Thymus (tissue), 11 donors: ENCODE results near the gene PRSS12. TPM values are rescaled to one million over a fixed set of nuclear protein-coding genes. Genes with fewer than 3 reads are reported as not detected.
A peak's percentile ranks its signal among the peaks of the same experiment; 100 is the strongest.

Experiments
- DNase-seq, 9 donors: peaks; one replicate each; pipeline ENCODE4 v3.0.0-alpha.2; 2013; ENCODE audit warnings: low spot score in 9 of 9, low read depth in 6 of 9, missing footprints in 1 of 9
- H3K27ac ChIP-seq, 2 donors: one replicate each; pipeline ENCODE4 v1.5.1; 2013; ENCODE audit warnings: control low read depth in 1 of 2, low read depth in 1 of 2, low read length in 1 of 2, mild to moderate bottlenecking in 1 of 2, moderate library complexity in 1 of 2
- H3K27me3 ChIP-seq, 2 donors: one replicate each; pipeline ENCODE4 v1.5.1; 2013; ENCODE audit warnings: low read length in 1 of 2; ENCODE audit not compliant: control insufficient read depth in 2 of 2, insufficient read depth in 1 of 2
- H3K36me3 ChIP-seq, 2 donors: one replicate each; pipeline ENCODE4 v1.5.1; 2013; ENCODE audit warnings: low read length in 1 of 2, mild to moderate bottlenecking in 1 of 2, moderate library complexity in 1 of 2; ENCODE audit not compliant: control insufficient read depth in 2 of 2, insufficient read depth in 2 of 2
- H3K4me1 ChIP-seq, 2 donors: one replicate each; pipeline ENCODE4 v1.5.1; 2013; ENCODE audit warnings: low read length in 2 of 2; ENCODE audit not compliant: control insufficient read depth in 2 of 2, insufficient read depth in 2 of 2
- H3K4me3 ChIP-seq, 2 donors: one replicate each; pipeline ENCODE4 v1.5.1; 2013; ENCODE audit warnings: low read length in 2 of 2, control low read depth in 1 of 2, mild to moderate bottlenecking in 1 of 2
- H3K9me3 ChIP-seq, 2 donors: one replicate each; pipeline ENCODE4 v1.5.1; 2013; ENCODE audit warnings: low read length in 1 of 2, mild to moderate bottlenecking in 1 of 2; ENCODE audit not compliant: control insufficient read depth in 2 of 2, insufficient read depth in 1 of 2
- WGBS: extraction: QIAGEN DNeasy Blood & Tissue Kit; methylation state at CpG from one replicate; pipeline ENCODE4 v1.1.7; 2013; 5-methylcytosine and 5-hydroxymethylcytosine counted together
- polyA plus RNA-seq: library from polyadenylated mRNA; stranded (reverse); fragments of 200-250 nt; gene quantifications from one replicate; pipeline ENCODE4 v1.2.3, GENCODE V29; 2013
- total RNA-seq: library from RNA; stranded (reverse); fragments of 120-200 nt; gene quantifications from one replicate; pipeline ENCODE4 v1.2.4, GENCODE V29; 2013
- donor health status: healthy.

PRSS12 gene
- total and polyA plus RNA-seq, 2 donors, result 1.5 to 3.3 TPM

DNA sequence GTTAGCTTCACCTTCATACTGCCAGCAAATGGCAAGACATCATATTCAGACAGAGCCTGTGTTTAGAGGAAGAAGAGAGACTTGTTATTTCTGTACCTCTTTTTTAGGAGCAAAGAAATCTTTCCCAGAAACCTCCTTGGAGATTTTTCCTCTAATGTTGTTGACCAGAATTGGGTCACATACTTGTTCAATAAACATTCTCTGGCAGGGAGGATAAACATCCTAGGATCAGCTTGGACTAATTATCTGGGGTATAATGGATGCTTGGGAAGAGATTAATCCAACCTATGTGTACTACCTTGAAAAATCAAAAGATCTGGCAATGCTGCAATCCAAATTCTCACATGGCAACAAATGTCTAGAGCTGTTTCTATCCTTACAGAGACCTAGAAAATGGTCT, 8.4 kb upstream of the PRSS12 start:
- peaks cover 0 to under 1% of the 10 kb centered on the region in 2 donors for H3K27me3 ChIP-seq
- H3K9me3 ChIP-seq, result no peaks in the 10 kb centered on the region

DNA sequence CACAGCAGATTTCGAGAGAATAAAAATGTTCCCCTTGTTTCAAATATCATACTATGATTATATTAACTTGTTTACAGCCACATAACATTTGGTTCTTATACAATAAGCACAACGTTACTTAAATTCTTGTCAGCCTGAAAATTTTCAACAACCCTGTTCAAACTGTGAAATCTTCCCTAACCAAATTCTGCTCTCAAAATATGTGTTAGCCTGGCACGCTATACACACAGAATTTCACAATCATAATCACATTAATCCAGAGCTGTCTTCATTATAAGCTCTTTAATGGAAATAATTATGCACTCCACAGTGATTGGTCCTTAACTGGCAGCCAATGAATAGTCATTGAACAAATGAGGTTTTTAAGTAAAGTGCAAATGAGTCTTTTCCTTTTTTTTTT, 7.3 kb upstream of the PRSS12 start:
- no peak for DNase-seq
- no peaks in the 10 kb centered on the region for H3K4me1 ChIP-seq
- WGBS, result 95% methylated on average over 3 of the region's 3 CpGs
- H3K27ac ChIP-seq, result no peak overlapping the region
- H3K9me3 ChIP-seq, result no peaks in the 10 kb centered on the region
- peaks cover 0 to 11% of the 10 kb centered on the region in 2 donors for H3K27me3 ChIP-seq
- no peak overlapping the region for H3K4me3 ChIP-seq
- no peaks in the 10 kb centered on the region for H3K36me3 ChIP-seq

More for the DNA sequence above, 8.4 kb upstream of the PRSS12 start:
- H3K27ac ChIP-seq, result no peak overlapping the region
- H3K36me3 ChIP-seq, result no peaks in the 10 kb centered on the region
- H3K4me3 ChIP-seq, result no peak overlapping the region
- no peaks in the 10 kb centered on the region for H3K4me1 ChIP-seq
- DNase-seq, result no peak

DNA sequence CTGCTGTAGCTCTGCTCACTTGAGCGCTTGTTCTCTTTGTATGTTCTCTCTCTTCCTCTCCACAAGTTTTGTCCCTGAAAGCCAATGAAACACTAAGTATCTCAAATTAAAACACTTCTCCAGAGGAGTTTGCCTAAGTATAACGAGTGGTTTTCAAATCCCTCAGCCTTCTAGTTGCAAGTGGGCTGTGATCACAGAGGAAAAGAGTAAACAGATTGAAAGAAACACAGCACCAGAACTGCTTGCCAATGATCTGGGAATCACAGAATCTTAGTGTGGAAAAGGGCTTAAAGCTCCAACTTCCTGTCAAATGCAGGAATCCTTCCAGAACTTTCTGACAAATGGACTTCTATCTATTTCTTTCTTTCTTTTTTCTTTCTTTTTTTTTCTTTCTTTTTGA, 4.8 kb upstream of the PRSS12 start:
- no peak for DNase-seq
- H3K27ac ChIP-seq, result no peak overlapping the region
- H3K9me3 ChIP-seq, result no peaks in the 10 kb centered on the region
- peaks cover 15 to 35% of the 10 kb centered on the region in 2 donors for H3K27me3 ChIP-seq
- WGBS, result 73% methylated on average over 2 of the region's 2 CpGs
- H3K4me1 ChIP-seq, result peaks cover 0 to 7% of the 10 kb centered on the region in 2 donors
- no peaks in the 10 kb centered on the region for H3K36me3 ChIP-seq
- H3K4me3 ChIP-seq, result no peak overlapping the region

DNA sequence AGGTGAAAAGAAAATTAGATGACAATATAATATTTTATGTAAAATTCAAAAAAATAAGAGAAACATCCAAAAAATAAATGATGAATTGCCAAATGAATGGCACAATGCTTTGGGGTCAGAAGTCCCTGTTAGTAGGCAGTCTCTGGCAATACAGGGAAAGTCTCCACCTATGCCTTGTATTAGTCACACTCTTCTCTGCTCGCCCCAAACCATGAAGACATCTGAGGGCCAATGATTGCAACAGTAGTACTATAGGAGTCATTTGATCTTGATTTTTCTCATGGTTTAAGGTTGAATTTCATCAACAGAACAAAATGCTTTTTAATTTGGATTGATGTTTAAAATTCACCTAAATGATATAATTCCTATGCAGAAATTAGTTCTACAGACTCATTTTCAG, 3.9 kb upstream of the PRSS12 start:
- H3K36me3 ChIP-seq, result no peaks in the 10 kb centered on the region
- H3K27ac ChIP-seq, result no peak overlapping the region
- DNase-seq, result no peak
- H3K4me1 ChIP-seq, result peaks cover 4 to 9% of the 10 kb centered on the region in 2 donors
- no peaks in the 10 kb centered on the region for H3K9me3 ChIP-seq
- no peak overlapping the region for H3K4me3 ChIP-seq
- H3K27me3 ChIP-seq, result peaks cover 21 to 43% of the 10 kb centered on the region in 2 donors
- whole genome bisulfite sequencing, result 95% methylated on average over 1 of the region's 1 CpG

DNA sequence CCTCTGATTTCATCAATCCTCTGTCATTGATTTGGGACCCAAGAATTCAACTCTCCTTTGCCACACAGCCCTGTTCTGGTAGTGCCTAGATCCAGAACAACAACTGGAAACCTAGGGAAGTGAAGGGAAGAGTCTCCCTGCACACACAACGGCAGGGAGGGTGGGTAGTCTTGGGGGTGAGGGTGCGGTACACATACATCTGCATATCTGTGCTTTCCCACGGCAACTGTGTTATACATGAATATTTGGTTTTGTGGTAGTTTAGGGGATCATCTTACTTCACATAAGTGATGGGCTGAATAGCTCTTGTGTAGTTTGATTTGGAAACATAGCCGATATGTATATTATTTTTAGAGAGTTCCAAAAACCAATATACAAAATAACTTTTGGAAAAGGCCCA, 3.3 kb upstream of the PRSS12 start:
- Histone ChIP-seq H3K4me1 (peaks cover 4 to 9% of the 10 kb centered on the region in 2 donors), H3K9me3 (no peaks in the 10 kb centered on the region), H3K36me3 (no peaks in the 10 kb centered on the region), H3K4me3 (no peak overlapping the region), H3K27ac (no peak overlapping the region), H3K27me3 (peaks cover 24 to 50% of the 10 kb centered on the region in 2 donors)
- no peak for DNase-seq
- 96% methylated on average over 4 of the region's 4 CpGs for WGBS

DNA sequence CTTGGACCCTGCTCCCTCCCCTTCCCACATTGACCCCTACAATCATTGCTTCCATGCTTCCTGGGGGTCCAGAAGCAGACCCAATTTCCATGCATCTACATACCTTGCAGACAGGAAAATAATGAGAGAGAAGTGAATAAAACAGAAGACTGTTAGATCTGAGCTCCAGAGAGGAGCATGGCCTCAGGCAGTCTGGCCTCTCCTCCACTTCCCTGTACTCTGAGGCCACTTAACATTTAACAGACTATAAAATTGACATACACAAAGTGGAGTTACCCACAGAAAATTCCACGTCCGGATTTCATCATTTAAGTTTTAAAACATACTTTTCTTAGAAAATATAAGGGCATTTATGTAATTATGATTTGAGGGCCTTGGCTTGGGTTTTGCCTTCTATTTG, 2.1 kb upstream of the PRSS12 start:
- 92% methylated on average over 2 of the region's 2 CpGs for WGBS
- Histone ChIP-seq H3K4me3 (no peak overlapping the region), H3K36me3 (no peaks in the 10 kb centered on the region), H3K27ac (no peak overlapping the region), H3K9me3 (no peaks in the 10 kb centered on the region), H3K4me1 (peaks cover 4 to 9% of the 10 kb centered on the region in 2 donors), H3K27me3 (peaks cover 28 to 62% of the 10 kb centered on the region in 2 donors)
- DNase-seq, result no peak

DNA sequence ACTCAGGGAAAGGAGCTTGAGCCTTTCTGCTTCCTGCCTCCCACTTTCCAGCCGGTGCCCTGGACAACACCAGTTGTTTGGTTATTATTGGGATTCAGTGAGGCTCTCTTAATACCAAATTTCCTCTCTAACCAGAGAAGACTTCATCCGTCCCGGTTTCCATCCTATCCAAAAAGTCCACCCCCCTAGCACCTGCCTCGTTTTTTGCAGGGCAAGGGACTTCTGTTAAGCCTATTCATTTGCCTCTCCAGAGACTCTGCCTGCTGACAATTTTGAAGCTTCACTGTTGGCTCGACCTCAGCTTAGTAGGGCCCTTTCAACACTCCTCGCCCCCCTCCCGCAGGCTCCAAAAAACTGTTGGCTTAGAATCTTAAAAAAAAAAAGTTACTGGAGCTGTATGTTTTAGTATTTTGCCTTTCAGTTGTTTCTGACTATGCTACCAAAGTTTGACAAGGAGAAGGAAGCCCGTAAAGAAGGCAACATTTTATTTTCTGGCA, 779 bp upstream of the PRSS12 start:
- 43% methylated on average over 8 of the region's 8 CpGs for WGBS
- DNase-seq, result no peak
- no peak overlapping the region for H3K4me3 ChIP-seq
- H3K9me3 ChIP-seq, result no peaks in the 10 kb centered on the region
- H3K27me3 ChIP-seq, result peaks cover 30 to 71% of the 10 kb centered on the region in 2 donors
- H3K27ac ChIP-seq, result no peak overlapping the region
- H3K4me1 ChIP-seq, result peaks cover 4 to 9% of the 10 kb centered on the region in 2 donors
- no peaks in the 10 kb centered on the region for H3K36me3 ChIP-seq

DNA sequence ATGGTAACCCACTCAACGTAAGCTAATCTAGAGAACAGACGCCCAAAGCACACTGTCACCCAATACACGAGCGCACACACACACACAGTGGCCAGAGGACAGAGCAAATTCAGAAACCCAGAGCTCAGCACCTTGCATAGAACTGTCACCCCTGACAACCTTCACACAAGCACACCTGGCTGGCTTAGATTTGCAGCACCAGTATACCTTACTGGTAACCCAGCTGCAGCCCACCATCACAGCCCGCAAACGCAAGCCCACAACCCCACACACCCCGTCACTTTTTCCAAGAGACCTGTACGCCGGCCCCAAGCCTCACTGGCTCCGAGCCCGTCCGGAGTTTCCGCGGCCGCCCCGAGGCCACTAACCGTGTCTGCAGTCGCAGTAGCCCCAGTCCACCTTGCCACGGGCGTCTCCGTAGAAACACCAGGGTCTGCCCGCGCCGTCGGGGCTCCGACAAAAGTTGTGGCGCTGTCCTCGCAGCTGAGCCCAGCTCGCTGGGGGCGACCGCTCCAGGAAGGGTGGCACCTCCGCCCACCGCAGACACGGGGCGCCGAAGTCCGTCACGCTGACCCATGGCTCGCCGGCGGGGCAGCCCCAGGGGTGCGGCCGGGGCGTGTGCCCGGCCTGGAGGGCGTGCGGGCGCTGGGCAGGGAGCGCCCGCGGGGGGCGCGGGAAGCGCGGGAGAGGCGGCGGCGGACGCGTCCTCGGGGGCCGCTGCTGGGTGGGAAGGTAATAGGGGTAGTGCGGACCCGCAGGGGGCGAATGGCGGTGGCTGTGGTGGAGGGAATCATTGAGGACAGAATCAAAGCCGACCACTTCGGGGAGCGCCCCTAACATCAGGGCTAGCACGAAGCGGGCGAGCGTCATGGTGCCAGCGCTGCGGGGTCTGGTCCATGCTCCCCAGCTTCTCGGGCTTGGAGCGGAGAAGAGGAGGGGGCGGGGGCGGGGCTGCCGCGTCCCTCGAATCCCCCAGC, 664 bp downstream of the PRSS12 start:
- DNase-seq, result peak in 3 of 9 donors; percentile 8 to 35 (median 8)
- Histone ChIP-seq H3K27ac (no peak overlapping the region), H3K9me3 (no peaks in the 10 kb centered on the region), H3K4me3 (peak overlapping the region; percentile 17 to 56), H3K4me1 (peaks cover 4 to 9% of the 10 kb centered on the region in 2 donors), H3K36me3 (no peaks in the 10 kb centered on the region), H3K27me3 (peaks cover 30 to 74% of the 10 kb centered on the region in 2 donors)
- 8% methylated on average over 82 of the region's 82 CpGs for WGBS

DNA sequence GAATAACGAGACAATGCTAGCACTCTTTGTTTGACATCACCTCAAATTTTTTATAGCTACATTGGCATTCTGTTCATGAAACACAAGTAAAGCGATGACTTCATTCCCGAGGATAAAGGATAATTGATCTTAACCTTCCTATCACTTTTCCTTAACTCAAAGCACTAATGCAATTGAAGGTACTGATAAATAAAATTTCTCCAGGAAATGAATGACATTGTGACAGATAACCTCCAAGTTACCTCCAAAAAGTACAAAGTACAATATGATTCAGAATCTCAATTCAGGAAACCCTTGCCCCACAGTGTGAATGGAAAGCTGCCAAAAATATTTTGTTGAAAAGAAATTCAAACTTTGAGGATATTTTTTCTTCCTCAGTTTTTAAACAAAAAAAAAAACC, 1.8 kb downstream of the PRSS12 start:
- Histone ChIP-seq H3K4me1 (peaks cover 4 to 9% of the 10 kb centered on the region in 2 donors), H3K27me3 (peaks cover 30 to 72% of the 10 kb centered on the region in 2 donors), H3K36me3 (no peaks in the 10 kb centered on the region), H3K9me3 (no peaks in the 10 kb centered on the region), H3K4me3 (no peak overlapping the region), H3K27ac (no peak overlapping the region)
- no peak for DNase-seq
- WGBS, result 86% methylated on average over 3 of the region's 3 CpGs
